OCI-LY3 (cell line): ENCODE measurements around the gene TMEM245.

ENCODE experiments used
- EZH2phosphoT487 ChIP-seq: fragments of 200-600 bp; shearing (Covaris generic); IDR thresholded peaks from 2 replicates; pipeline ENCODE4 v1.6.1; 2018; ENCODE audit warnings: antibody characterized with exemption, mixed run types, low read depth
- TF ChIP-seq, protein P1 (sequence below): fragments of 200-600, 300-600 bp; sonication (generic); IDR thresholded peaks from 2 replicates; pipeline ENCODE4 v1.5.1; 2014; ENCODE audit warnings: antibody characterized with exemption, low read length, low read depth

DNA sequence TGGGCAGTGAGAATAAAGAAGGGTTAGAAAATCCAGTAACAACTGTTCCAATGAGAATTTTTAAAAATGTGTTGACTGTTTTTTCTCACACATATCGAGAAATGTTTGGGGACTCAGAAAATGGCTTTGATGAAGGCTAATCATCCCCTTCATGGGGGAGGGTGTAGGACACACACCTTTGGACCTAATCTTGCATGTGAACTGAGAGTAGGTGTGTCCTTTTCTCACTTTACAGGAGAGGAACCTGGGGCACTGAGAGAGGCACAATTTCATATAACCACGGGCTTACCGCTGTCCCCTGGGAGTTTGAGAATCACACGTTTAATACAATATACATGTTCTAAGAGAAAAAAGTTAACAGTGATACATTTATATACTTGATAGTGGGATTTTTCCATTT, 30.0 kb upstream of the TMEM245 start:
- TF ChIP-seq, protein P1, sequence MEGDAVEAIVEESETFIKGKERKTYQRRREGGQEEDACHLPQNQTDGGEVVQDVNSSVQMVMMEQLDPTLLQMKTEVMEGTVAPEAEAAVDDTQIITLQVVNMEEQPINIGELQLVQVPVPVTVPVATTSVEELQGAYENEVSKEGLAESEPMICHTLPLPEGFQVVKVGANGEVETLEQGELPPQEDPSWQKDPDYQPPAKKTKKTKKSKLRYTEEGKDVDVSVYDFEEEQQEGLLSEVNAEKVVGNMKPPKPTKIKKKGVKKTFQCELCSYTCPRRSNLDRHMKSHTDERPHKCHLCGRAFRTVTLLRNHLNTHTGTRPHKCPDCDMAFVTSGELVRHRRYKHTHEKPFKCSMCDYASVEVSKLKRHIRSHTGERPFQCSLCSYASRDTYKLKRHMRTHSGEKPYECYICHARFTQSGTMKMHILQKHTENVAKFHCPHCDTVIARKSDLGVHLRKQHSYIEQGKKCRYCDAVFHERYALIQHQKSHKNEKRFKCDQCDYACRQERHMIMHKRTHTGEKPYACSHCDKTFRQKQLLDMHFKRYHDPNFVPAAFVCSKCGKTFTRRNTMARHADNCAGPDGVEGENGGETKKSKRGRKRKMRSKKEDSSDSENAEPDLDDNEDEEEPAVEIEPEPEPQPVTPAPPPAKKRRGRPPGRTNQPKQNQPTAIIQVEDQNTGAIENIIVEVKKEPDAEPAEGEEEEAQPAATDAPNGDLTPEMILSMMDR = no peak
- TF ChIP-seq EZH2phosphoT487 = no peak
